Trophoblast cell (in vitro differentiated cells and primary cell): Measurements from ENCODE around the gene CADPS.

Source experiments
- DNase-seq, 2 donors: peaks; one replicate each; pipeline ENCODE4 v3.0.0-alpha.2; 2016
- H2AFZ ChIP-seq: 2 replicates; pipeline ENCODE4 v1.6.1; 2013; ENCODE audit warnings: low read length, moderate library complexity, mild to moderate bottlenecking; ENCODE audit not compliant: insufficient read depth, poor library complexity
- H2AK5ac ChIP-seq: 2 replicates; pipeline ENCODE4 v1.6.1; 2013; ENCODE audit warnings: mild to moderate bottlenecking, low read length
- H2BK120ac ChIP-seq: 2 replicates; pipeline ENCODE4 v1.6.1; 2013; ENCODE audit warnings: low read length, mild to moderate bottlenecking, moderate library complexity; ENCODE audit not compliant: insufficient read depth, poor library complexity
- H2BK12ac ChIP-seq: 2 replicates; pipeline ENCODE4 v1.6.1; 2013; ENCODE audit warnings: mild to moderate bottlenecking, low read length, moderate library complexity
- H2BK5ac ChIP-seq: 2 replicates; pipeline ENCODE4 v1.6.1; 2013; ENCODE audit warnings: low read length, low read depth, moderate library complexity, mild to moderate bottlenecking; ENCODE audit not compliant: poor library complexity
- H3K14ac ChIP-seq: 2 replicates; pipeline ENCODE4 v1.6.1; 2013; ENCODE audit warnings: mild to moderate bottlenecking, low read length
- H3K18ac ChIP-seq: 2 replicates; pipeline ENCODE4 v1.6.1; 2013; ENCODE audit warnings: mild to moderate bottlenecking, low read length
- H3K23ac ChIP-seq: 2 replicates; pipeline ENCODE4 v1.6.1; 2013; ENCODE audit warnings: low read length
- H3K27ac ChIP-seq: 2 replicates; pipeline ENCODE4 v1.5.1; 2013; ENCODE audit warnings: low read depth, mild to moderate bottlenecking, inconsistent platforms, low read length, moderate library complexity
- H3K27me3 ChIP-seq: 2 replicates; pipeline ENCODE4 v1.6.1; 2013; ENCODE audit warnings: inconsistent platforms, mild to moderate bottlenecking, low read length, moderate library complexity; ENCODE audit not compliant: insufficient read depth
- H3K36me3 ChIP-seq, 2 experiments: 1 replicate in 1 of 2; 2 replicates in 1 of 2; pipeline ENCODE4 v1.6.1; 2013; ENCODE audit warnings: low read length in 2 of 2, mild to moderate bottlenecking in 2 of 2, moderate library complexity in 1 of 2; ENCODE audit not compliant: insufficient read depth in 2 of 2, control insufficient read depth in 1 of 2
- H3K4ac ChIP-seq: 2 replicates; pipeline ENCODE4 v1.6.1; 2013; ENCODE audit warnings: low read depth, mild to moderate bottlenecking, low read length, moderate library complexity
- H3K4me1 ChIP-seq, 2 experiments: 1 replicate in 1 of 2; 2 replicates in 1 of 2; pipeline ENCODE4 v1.6.1; 2013; ENCODE audit warnings: low read length in 2 of 2, mild to moderate bottlenecking in 2 of 2, moderate library complexity in 1 of 2; ENCODE audit not compliant: insufficient read depth in 2 of 2, control insufficient read depth in 1 of 2
- H3K4me2 ChIP-seq: 2 replicates; pipeline ENCODE4 v1.6.1; 2013; ENCODE audit warnings: inconsistent platforms, mild to moderate bottlenecking, low read length, moderate library complexity
- H3K4me3 ChIP-seq: 2 replicates; pipeline ENCODE4 v1.5.1; 2013; ENCODE audit warnings: mild to moderate bottlenecking, low read depth, low read length, inconsistent platforms
- H3K79me1 ChIP-seq: one replicate; pipeline ENCODE4 v1.6.1; 2013; ENCODE audit warnings: low read length
- H3K79me2 ChIP-seq: 2 replicates; pipeline ENCODE4 v1.6.1; 2013; ENCODE audit warnings: low read length, mild to moderate bottlenecking; ENCODE audit not compliant: control insufficient read depth, insufficient read depth, poor library complexity
- H3K9ac ChIP-seq: 2 replicates; pipeline ENCODE4 v1.6.1; 2013; ENCODE audit warnings: mild to moderate bottlenecking, low read length
- H3K9me3 ChIP-seq: 2 replicates; pipeline ENCODE4 v1.6.1; 2013; ENCODE audit warnings: low read depth, mild to moderate bottlenecking, control low read depth, inconsistent platforms, low read length; ENCODE audit not compliant: insufficient read depth
- H4K12ac ChIP-seq: 2 replicates; pipeline ENCODE4 v1.6.1; 2013; ENCODE audit warnings: low read depth, mild to moderate bottlenecking, low read length, moderate library complexity
- H4K8ac ChIP-seq: 2 replicates; pipeline ENCODE4 v1.6.1; 2013; ENCODE audit warnings: low read depth, mild to moderate bottlenecking, low read length, moderate library complexity
- H4K91ac ChIP-seq: one replicate; pipeline ENCODE4 v1.6.1; 2013; ENCODE audit warnings: low read depth, mild to moderate bottlenecking, low read length, moderate library complexity
- WGBS: extraction: QIAGEN DNeasy Blood & Tissue Kit; methylation state at CpG from one replicate; pipeline ENCODE4 v1.1.7; 2013; ENCODE audit warnings: missing lambda C conversion rate; ENCODE audit not compliant: insufficient read length, insufficient coverage; ENCODE audit errors: extremely low coverage; 5-methylcytosine and 5-hydroxymethylcytosine counted together

CADPS gene

DNA sequence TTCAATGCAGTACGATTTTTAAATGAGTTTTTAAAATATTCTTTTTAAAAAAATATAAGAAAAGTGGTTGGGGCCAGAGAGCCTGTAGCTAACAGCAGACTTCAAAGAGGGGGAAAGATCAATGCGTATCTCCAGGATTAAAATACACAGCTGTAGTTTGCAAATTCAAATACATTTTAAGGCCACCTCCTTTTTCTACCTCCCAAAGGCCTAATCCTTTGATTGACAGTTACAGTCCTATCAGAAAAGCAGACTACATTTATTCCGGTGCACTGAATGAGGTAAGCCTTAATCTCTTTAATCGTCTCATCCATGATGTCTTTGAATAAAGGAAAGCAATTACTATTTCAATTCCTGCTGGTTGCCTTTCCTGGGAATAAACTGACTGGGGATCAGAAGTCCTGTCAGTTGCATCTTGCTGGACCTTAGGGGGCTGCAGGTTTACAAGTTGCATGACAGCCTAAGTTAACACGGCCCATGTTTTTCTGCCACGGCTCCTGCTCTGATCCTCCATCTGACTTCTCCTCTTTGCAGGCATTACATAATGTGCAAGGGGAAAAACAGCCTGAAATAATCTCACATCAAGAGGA, 51.7 kb downstream of the CADPS start:
- no peak overlapping the region for H2AFZ ChIP-seq
- H3K23ac ChIP-seq: no peak overlapping the region
- no peak overlapping the region for H3K27ac ChIP-seq
- no peaks in the 10 kb centered on the region for H3K79me1 ChIP-seq
- H3K14ac ChIP-seq: no peak overlapping the region
- no peak overlapping the region for H3K4me2 ChIP-seq
- no peaks in the 10 kb centered on the region for H3K4me1 ChIP-seq
- no peak overlapping the region for H2AK5ac ChIP-seq
- no peak overlapping the region for H3K4me3 ChIP-seq
- no peak overlapping the region for H3K4ac ChIP-seq
- no peak overlapping the region for H2BK12ac ChIP-seq
- H3K9me3 ChIP-seq: no peaks in the 10 kb centered on the region
- no peak overlapping the region for H4K91ac ChIP-seq
- H3K36me3 ChIP-seq: no peaks in the 10 kb centered on the region
- H3K18ac ChIP-seq: no peak overlapping the region
- no peak overlapping the region for H2BK5ac ChIP-seq
- no peak overlapping the region for H4K12ac ChIP-seq
- no CpG with 5 or more reads among the region's 6 CpGs for WGBS
- no peaks in the 10 kb centered on the region for H3K27me3 ChIP-seq
- H3K9ac ChIP-seq: no peak overlapping the region
- DNase-seq: no peak
- H4K8ac ChIP-seq: no peak overlapping the region
- no peak overlapping the region for H2BK120ac ChIP-seq
- H3K79me2 ChIP-seq: no peaks in the 10 kb centered on the region

DNA sequence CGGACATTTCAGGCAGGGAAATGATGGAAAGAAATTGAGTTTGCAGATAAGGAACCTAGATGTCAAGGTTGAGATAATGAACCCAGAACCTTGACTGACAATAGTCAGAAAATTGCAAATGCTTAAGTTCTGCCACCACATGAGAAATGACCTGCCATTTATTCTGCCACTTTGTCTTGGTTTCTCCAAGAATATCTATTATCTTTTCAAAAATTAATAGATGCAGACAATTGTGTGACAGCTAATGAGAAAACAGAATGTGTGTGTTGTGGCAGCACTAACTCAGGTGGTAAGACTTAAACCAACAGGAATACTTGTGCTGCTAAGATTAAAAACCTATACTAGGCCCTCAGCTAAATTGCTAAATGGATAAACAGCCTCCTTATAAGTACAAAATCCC, 52.3 kb downstream of the CADPS start:
- Histone ChIP-seq H4K12ac (no peak overlapping the region), H3K4ac (no peak overlapping the region), H2AFZ (no peak overlapping the region), H3K18ac (no peak overlapping the region), H3K9me3 (no peaks in the 10 kb centered on the region), H3K4me1 (no peaks in the 10 kb centered on the region), H3K4me2 (no peak overlapping the region), H2BK120ac (no peak overlapping the region), H3K79me2 (no peaks in the 10 kb centered on the region), H2BK5ac (no peak overlapping the region), H3K9ac (no peak overlapping the region), H3K23ac (no peak overlapping the region), H3K79me1 (no peaks in the 10 kb centered on the region), H4K91ac (no peak overlapping the region), H4K8ac (no peak overlapping the region), H2BK12ac (no peak overlapping the region), H3K36me3 (no peaks in the 10 kb centered on the region), H3K14ac (no peak overlapping the region), H3K27ac (no peak overlapping the region), H2AK5ac (no peak overlapping the region), H3K4me3 (no peak overlapping the region), H3K27me3 (no peaks in the 10 kb centered on the region)
- no peak for DNase-seq
- WGBS: no CpG with 5 or more reads among the region's 1 CpG

DNA sequence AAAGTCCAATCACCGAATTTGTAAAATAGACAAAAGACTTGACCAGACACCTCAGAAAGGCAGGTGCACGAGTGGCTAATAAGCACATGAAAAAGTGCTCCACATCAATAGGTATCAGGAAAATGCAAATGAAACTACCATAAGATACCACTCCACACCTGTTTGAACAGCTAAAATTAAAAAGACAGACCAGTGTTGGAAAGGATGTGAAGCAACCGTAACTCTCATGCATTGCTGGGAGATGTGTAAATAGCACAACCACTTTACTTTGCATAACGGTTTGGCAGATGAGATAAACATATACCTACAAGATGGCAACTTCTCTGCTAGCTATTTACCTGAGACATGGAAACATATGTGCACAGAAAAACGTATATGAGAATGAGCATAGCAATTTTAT, 56.9 kb downstream of the CADPS start:
- no peaks in the 10 kb centered on the region for H3K79me2 ChIP-seq
- H3K27me3 ChIP-seq: no peaks in the 10 kb centered on the region
- no peak overlapping the region for H3K9ac ChIP-seq
- H3K23ac ChIP-seq: no peak overlapping the region
- H3K14ac ChIP-seq: no peak overlapping the region
- H3K4me2 ChIP-seq: no peak overlapping the region
- H3K18ac ChIP-seq: no peak overlapping the region
- H3K4ac ChIP-seq: no peak overlapping the region
- no peak overlapping the region for H2AK5ac ChIP-seq
- no peak overlapping the region for H2BK12ac ChIP-seq
- no peak overlapping the region for H4K8ac ChIP-seq
- H2BK120ac ChIP-seq: no peak overlapping the region
- no peak for DNase-seq
- H3K36me3 ChIP-seq: no peaks in the 10 kb centered on the region
- no peak overlapping the region for H2AFZ ChIP-seq
- no peaks in the 10 kb centered on the region for H3K9me3 ChIP-seq
- H3K79me1 ChIP-seq: no peaks in the 10 kb centered on the region
- no peak overlapping the region for H3K27ac ChIP-seq
- no peak overlapping the region for H3K4me3 ChIP-seq
- H4K12ac ChIP-seq: no peak overlapping the region
- WGBS: no CpG with 5 or more reads among the region's 5 CpGs
- H4K91ac ChIP-seq: no peak overlapping the region
- no peak overlapping the region for H2BK5ac ChIP-seq
- no peaks in the 10 kb centered on the region for H3K4me1 ChIP-seq

DNA sequence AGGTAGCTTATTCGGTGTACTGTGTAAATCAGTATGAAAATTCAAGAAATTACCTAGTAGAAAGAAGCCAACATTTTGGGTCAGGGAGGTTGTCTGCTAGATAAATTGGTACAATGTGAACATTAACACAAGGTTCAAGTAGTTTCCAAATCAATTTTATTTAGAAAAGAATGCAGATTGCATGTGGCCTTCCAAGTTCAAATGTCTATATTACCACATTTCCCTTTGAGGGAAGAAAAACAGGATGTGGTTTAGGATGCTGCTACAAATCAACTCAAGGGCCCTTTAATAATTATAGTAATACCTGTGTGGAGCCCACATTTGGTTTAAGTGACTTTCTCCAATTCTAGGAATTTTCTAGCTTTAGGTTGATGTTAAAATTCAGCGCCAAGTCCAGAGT, 57.5 kb downstream of the CADPS start:
- no peak overlapping the region for H3K14ac ChIP-seq
- H4K12ac ChIP-seq: no peak overlapping the region
- H3K9me3 ChIP-seq: no peaks in the 10 kb centered on the region
- no peak overlapping the region for H3K9ac ChIP-seq
- H3K79me1 ChIP-seq: no peaks in the 10 kb centered on the region
- no peaks in the 10 kb centered on the region for H3K4me1 ChIP-seq
- H2AFZ ChIP-seq: no peak overlapping the region
- H2BK12ac ChIP-seq: no peak overlapping the region
- no peaks in the 10 kb centered on the region for H3K79me2 ChIP-seq
- no peak overlapping the region for H3K23ac ChIP-seq
- DNase-seq: no peak
- H3K18ac ChIP-seq: no peak overlapping the region
- no peaks in the 10 kb centered on the region for H3K27me3 ChIP-seq
- no peak overlapping the region for H2AK5ac ChIP-seq
- H4K8ac ChIP-seq: no peak overlapping the region
- H4K91ac ChIP-seq: no peak overlapping the region
- H3K27ac ChIP-seq: no peak overlapping the region
- no peak overlapping the region for H3K4me2 ChIP-seq
- H3K4me3 ChIP-seq: no peak overlapping the region
- H3K4ac ChIP-seq: no peak overlapping the region
- no peaks in the 10 kb centered on the region for H3K36me3 ChIP-seq
- no CpG with 5 or more reads among the region's 2 CpGs for WGBS
- no peak overlapping the region for H2BK5ac ChIP-seq
- H2BK120ac ChIP-seq: no peak overlapping the region
